HG02884 (cell line): ENCODE measurements around the gene ELP1.
"Not testable (repeated sequence)": the region's sequence is repeated elsewhere in the genome, so short reads cannot be mapped to it uniquely, and the experiment has no call there.

ENCODE experiments used
- ATAC-seq: cut with Tn5 transposase; IDR thresholded peaks from one replicate; pipeline ENCODE4 v1.9.1; 2021; ENCODE audit warnings: mild to moderate bottlenecking, moderate library complexity; ENCODE audit not compliant: unreplicated experiment

ELP1 gene

DNA sequence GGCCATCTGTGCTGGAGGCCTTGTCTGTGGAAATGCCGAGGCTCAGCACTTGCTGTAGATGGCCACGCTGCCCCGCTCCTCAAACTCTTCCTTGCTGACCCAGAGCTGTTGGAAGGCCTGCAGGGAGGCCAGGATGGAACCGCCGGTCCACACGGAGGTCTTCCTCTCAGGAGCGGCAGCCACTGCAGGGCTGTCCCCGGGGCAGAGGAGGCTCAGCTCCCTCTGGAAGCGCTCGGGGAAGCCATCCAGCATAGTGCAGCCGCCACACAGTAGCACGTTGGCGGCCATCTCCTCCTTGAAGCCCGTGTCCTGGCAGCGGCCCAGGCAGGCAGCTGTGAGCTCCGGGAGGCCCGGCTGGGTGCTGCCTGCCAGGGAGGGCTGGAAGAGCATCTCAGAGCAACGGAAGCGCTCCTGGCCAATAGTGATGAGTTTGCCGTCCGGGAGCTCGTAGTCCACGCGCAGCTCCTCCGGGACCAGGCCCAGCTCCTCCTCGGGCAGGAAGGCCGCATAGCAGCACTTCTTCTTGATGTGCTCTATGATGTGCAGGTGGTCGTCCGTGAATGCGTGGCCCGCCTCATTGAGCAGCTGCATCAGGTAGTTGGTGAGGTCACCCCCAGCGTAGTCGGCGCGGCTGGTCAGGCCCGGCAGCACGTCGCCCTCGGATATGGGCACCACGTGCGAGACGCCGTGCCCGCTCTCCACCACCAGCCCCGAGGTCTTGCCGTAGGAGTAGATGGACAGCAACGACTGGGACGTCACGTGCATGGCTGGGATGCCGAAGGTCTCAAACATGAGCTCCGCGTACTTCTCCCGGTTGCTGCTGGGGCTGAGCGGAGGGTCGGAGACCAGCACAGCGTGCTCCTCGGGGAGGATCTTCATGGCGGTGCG, 79.0 kb downstream of the ELP1 start:
- no peak for ATAC-seq

GRCh38 chr9:108854094-108854493, 79.8 kb downstream of the ELP1 start:
- no peak for ATAC-seq

DNA sequence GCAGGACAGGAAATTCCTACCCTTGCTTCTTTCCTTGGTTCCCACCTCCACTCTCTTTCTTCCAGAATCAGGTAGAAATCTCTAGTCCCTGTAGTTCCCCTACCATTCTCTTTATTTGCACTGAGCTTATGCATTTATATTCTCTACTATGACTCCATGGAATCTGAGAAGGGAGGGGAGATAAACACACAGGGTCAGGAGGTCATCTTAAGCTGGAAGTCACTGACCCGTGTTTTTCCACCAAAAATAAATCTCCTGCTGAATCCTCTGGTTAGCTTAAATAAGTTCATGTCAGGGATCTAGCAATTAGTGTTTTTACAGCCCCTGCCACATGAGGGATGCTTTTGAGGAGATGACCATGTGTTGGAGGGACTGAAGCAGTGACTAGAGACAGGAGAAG, 81.8 kb downstream of the ELP1 start:
- no peak for ATAC-seq

GRCh38 chr9:108851138-108851537, 82.8 kb downstream of the ELP1 start:
- ATAC-seq = no peak

DNA sequence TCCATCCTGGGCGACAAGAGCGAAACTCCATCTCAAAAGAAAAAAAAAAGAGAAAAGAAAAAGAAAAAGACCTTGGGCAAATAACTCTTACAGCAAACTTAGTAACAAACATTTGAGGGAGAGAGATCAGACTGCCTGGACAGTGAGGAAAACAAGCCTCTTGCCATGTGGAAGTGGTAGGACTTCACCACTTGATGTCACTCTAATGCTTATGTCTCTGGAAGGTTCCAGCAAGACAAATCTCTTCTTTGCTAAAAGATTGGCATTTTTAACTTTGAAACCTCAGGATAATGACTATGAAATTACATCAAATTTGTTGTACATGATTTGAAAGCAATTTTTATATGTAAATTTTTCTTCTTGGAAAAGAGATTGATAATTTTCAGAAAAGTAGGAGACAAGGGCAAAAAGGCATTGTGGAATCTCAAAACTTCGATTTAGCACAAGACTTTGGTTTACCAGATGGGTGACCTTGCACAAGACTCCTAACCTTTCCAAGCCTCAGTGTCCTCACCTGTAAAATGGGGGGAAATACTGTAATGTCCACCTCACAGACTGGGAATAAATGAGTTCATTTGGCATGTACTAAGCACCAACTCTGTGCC, 83.5 kb downstream of the ELP1 start:
- ATAC-seq = no peak

GRCh38 chr9:108848296-108848695, 85.6 kb downstream of the ELP1 start:
- not testable (repeated sequence) for ATAC-seq

GRCh38 chr9:108845947-108846346, 88.0 kb downstream of the ELP1 start:
- no peak for ATAC-seq

DNA sequence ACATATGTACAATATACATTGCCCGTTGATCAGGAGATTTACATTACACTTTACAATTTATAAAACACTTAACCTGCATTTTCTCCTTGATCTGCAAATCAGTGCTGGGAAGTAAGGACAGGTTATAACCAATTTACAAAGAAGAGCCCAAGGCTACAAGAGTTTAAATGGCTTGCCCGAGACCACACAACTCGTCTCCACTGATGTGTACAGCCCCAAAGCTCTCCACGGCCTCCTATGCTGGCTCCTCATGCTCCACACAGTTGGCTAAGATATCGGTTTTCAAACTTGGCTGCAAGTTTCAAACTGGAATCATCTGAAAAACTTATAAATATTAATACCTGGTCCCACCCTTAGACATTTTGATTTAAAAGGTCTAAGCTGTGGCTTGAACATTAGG, 88.4 kb downstream of the ELP1 start:
- ATAC-seq = no peak

DNA sequence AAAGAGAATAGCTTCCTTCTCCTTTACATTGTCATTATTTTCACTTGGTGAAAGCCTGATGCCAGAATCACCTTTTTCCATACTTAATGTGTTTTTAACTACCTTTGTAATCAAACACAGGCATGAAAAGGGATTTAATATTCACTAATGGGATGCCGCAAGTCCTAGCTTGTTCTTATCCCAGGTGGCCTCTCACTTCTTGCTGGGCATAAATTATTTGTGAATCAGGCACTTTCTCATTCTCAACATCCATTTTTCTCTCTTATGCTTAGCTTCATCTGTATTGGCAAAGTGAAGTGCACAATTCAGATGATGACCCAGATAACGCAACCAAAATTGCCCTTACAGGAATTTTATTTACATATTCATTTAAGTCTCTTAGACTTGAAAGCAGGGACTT, 89.1 kb downstream of the ELP1 start:
- ATAC-seq = no peak

GRCh38 chr9:108844391-108844790, 89.5 kb downstream of the ELP1 start:
- ATAC-seq = no peak

DNA sequence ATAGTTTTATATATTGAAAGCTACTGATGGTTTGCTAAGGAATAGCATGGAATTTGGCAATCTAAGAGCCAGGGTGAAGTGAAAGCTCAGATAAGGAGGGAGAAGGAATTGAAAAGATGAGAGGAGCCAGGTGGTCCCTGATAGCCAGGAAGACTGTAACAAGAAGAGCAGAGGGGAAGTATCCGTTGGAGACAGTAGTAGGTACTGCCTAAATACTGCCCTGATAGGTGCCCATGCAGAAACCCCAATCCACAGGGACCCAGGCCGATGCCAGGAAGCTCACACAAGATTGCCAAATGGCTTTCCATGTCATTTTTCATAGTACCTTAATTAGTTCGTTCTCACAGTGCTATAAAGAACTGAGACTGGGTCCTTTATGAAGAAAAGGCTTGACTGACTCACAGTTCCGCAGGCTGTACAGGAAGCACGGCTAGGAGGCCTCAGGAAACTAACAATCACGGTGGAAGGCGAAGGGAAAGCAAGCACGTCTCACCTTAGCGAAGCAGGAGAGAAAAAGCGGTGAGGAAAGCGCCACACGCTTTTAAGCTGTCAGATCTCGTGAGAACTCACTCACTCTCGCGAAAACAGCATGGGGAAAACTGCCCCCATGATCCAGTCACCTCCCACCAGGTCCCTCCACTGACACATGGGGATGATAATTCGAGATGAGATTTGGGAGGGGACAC, 91.2 kb downstream of the ELP1 start:
- ATAC-seq = no peak

- not testable (repeated sequence) for ATAC-seq
Observed at GRCh38 chr9:108839561-108839960, 94.4 kb downstream of the ELP1 start.

- ATAC-seq = no peak
Observed at GRCh38 chr9:108838017-108838416, 95.9 kb downstream of the ELP1 start.

- no peak for ATAC-seq
Observed at GRCh38 chr9:108837530-108837929, 96.4 kb downstream of the ELP1 start.

DNA sequence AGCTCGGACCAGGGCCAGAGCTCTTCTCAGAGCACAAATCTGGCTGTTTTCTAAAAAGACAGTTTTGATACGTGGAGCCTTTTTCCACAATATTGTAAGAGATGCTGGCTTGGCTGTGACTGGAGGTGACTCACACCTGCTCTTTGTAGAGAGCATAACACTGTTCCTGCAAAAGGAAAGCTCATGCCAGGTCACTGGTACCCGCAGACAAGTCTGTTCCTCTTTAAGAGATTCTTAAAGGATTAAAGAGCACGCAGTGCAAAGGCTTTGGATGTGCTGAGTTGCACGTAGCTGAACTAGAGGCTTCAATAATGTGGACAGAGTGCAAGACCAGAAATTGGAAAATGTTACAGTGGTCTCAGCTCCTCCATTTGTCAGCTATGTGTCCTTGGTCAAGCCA, 97.1 kb downstream of the ELP1 start:
- no peak for ATAC-seq

- ATAC-seq = no peak
Observed at GRCh38 chr9:108836319-108836718, 97.6 kb downstream of the ELP1 start.

- no peak for ATAC-seq
Observed at GRCh38 chr9:108835831-108836230, 98.1 kb downstream of the ELP1 start.

DNA sequence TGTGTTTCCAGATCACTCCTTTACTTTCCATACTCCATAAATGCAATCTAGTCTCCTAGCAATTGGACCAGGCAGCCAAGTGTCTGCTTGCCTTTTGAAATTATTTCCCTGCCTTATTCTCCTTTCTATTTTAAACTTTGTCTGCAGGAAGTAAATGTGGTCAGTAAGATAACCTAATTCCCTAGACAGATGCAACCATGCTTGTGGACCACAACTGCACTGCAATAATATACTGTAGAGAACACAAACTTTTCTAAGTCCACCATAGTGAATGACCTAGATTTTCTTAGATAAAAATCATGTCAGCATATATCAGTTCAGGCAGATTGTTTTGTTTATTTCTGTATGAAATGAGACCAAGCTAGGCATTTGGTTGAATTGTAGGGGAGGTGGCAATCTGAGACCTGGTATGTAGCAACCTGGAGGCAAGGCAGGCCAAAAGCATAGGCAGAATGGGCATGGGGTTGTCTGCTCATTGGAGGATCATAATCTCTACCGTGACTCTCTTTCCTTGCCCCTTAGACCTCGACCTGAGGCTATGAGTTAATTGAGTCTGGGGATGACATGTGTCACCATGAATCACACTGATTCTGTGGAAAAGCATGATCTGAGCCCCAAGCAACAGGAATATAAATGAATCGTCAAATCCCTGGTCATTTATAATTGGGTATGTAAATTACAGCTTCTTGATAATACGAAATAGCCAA, 98.8 kb downstream of the ELP1 start:
- ATAC-seq = no peak

DNA sequence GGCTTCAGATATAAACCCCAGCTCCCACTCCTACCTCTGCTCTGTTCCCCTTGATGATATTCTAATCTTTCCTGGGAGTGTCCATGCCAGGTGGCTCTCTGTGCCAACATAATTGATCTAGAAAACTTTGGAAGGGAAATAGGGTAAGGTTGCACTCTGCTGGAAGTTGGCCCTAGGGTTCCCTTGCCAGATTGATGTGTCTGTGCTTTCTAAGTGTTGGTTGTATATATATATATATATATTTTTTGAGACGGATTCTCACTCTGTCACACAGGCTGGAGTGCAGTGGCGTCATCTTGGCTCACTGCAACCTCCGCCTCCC, 101.8 kb downstream of the ELP1 start:
- ATAC-seq = no peak

GRCh38 chr9:108831496-108832178, 102.3 kb downstream of the ELP1 start:
- ATAC-seq = no peak

GRCh38 chr9:108830272-108830671, 103.7 kb downstream of the ELP1 start:
- ATAC-seq = no peak
